Panc1 (cell line): ENCODE results near the gene NCKAP5.

Experiments
- CTCF ChIP-seq: fragments of 450-650 bp; IDR thresholded peaks from 2 replicates; pipeline ENCODE4 v1.5.1; 2017; ENCODE audit warnings: mild to moderate bottlenecking
- POLR2AphosphoS5 ChIP-seq: IDR thresholded peaks from 2 replicates; pipeline ENCODE4 v1.6.1; 2012; ENCODE audit warnings: mild to moderate bottlenecking, low read depth, low read length, moderate library complexity
- SIN3A ChIP-seq: IDR thresholded peaks from 2 replicates; pipeline ENCODE4 v1.6.1; 2012; ENCODE audit warnings: low read depth, mild to moderate bottlenecking, low read length, moderate library complexity, borderline replicate concordance; ENCODE audit not compliant: insufficient read depth
- TF ChIP-seq, protein P1 (sequence below), 2 experiments: IDR thresholded peaks; 2 replicates each; pipeline ENCODE4 v1.6.1; 2011 to 2012; ENCODE audit warnings: low read depth in 2 of 2, control low read depth in 1 of 2, low read length in 1 of 2, mild to moderate bottlenecking in 1 of 2, moderate library complexity in 1 of 2; ENCODE audit not compliant: insufficient read depth in 1 of 2

GRCh38 chr2:133053541-133053940 lies 514.7 kb downstream of the NCKAP5 start:
- TF ChIP-seq POLR2AphosphoS5 (no peak), CTCF (no peak), SIN3A (no peak)
- TF ChIP-seq, protein P1, sequence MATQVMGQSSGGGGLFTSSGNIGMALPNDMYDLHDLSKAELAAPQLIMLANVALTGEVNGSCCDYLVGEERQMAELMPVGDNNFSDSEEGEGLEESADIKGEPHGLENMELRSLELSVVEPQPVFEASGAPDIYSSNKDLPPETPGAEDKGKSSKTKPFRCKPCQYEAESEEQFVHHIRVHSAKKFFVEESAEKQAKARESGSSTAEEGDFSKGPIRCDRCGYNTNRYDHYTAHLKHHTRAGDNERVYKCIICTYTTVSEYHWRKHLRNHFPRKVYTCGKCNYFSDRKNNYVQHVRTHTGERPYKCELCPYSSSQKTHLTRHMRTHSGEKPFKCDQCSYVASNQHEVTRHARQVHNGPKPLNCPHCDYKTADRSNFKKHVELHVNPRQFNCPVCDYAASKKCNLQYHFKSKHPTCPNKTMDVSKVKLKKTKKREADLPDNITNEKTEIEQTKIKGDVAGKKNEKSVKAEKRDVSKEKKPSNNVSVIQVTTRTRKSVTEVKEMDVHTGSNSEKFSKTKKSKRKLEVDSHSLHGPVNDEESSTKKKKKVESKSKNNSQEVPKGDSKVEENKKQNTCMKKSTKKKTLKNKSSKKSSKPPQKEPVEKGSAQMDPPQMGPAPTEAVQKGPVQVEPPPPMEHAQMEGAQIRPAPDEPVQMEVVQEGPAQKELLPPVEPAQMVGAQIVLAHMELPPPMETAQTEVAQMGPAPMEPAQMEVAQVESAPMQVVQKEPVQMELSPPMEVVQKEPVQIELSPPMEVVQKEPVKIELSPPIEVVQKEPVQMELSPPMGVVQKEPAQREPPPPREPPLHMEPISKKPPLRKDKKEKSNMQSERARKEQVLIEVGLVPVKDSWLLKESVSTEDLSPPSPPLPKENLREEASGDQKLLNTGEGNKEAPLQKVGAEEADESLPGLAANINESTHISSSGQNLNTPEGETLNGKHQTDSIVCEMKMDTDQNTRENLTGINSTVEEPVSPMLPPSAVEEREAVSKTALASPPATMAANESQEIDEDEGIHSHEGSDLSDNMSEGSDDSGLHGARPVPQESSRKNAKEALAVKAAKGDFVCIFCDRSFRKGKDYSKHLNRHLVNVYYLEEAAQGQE (IDR thresholded peaks at IDR 0.05; ENCODE audit: insufficient read depth in 1 of 2, low read depth in 2 of 2, low read length in 1 of 2) = no peak
